DMS79 treated with DMSO at 0.1 percent for 48 hours (cell line): Measurements from ENCODE around the gene ERAP2.

ENCODE experiments used
- DNase-seq: peaks from one replicate; lab custom pipeline; 2025; lab: John Stamatoyannopoulos, UW

ERAP2 gene

GRCh38 chr5:96863114-96863513 lies 13.2 kb upstream of the ERAP2 start:
- DNase-seq, result no peak

GRCh38 chr5:96863949-96864584 lies 12.2 kb upstream of the ERAP2 start:
- DNase-seq, result no peak

GRCh38 chr5:96864922-96865530 lies 11.3 kb upstream of the ERAP2 start:
- no peak for DNase-seq

- no peak for DNase-seq
Observed at GRCh38 chr5:96868603-96869371, 7.5 kb upstream of the ERAP2 start.

- no peak for DNase-seq
Observed at GRCh38 chr5:96869372-96869641, 7.0 kb upstream of the ERAP2 start.

GRCh38 chr5:96870094-96871026 lies 5.9 kb upstream of the ERAP2 start:
- no peak for DNase-seq

GRCh38 chr5:96871027-96871399 lies 5.3 kb upstream of the ERAP2 start:
- no peak for DNase-seq

GRCh38 chr5:96871686-96872085 lies 4.6 kb upstream of the ERAP2 start:
- no peak for DNase-seq

- DNase-seq, result no peak
Observed at GRCh38 chr5:96873449-96873848, 2.9 kb upstream of the ERAP2 start.

GRCh38 chr5:96874631-96875030 lies 1.7 kb upstream of the ERAP2 start:
- DNase-seq, result no peak

- no peak for DNase-seq
Observed at GRCh38 chr5:96875791-96876291, 459 bp upstream of the ERAP2 start.

GRCh38 chr5:96876977-96877469 lies 723 bp downstream of the ERAP2 start:
- DNase-seq, result peak; percentile 52

GRCh38 chr5:96879665-96880064 lies 3.4 kb downstream of the ERAP2 start:
- DNase-seq, result no peak

GRCh38 chr5:96880444-96881164 lies 4.3 kb downstream of the ERAP2 start:
- no peak for DNase-seq

GRCh38 chr5:96881511-96882115 lies 5.3 kb downstream of the ERAP2 start:
- DNase-seq, result no peak

- DNase-seq, result no peak
Observed at GRCh38 chr5:96883871-96884270, 7.6 kb downstream of the ERAP2 start.

GRCh38 chr5:96884995-96885394 lies 8.7 kb downstream of the ERAP2 start:
- DNase-seq, result no peak

- DNase-seq, result no peak
Observed at GRCh38 chr5:96885518-96886338, 9.4 kb downstream of the ERAP2 start.

GRCh38 chr5:96893342-96893741 lies 17.0 kb downstream of the ERAP2 start:
- DNase-seq, result no peak

- no peak for DNase-seq
Observed at GRCh38 chr5:96896276-96896675, 20.0 kb downstream of the ERAP2 start.
